Muscle of leg (tissue), 11 donors: ENCODE results near the gene SMAD6. TPM values are rescaled to one million over a fixed set of nuclear protein-coding genes. Genes with fewer than 3 reads are reported as not detected.

Experiments used
- DNase-seq: peaks from one replicate; pipeline ENCODE4 v3.0.0; 2013
- H3K27ac ChIP-seq: one replicate; pipeline ENCODE4 v1.5.1; 2013; ENCODE audit warnings: mild to moderate bottlenecking, low read length, control low read depth
- H3K27me3 ChIP-seq: one replicate; pipeline ENCODE4 v1.6.1; 2013; ENCODE audit warnings: low read length; ENCODE audit not compliant: control insufficient read depth, insufficient read depth
- H3K36me3 ChIP-seq: one replicate; pipeline ENCODE4 v1.6.1; 2013; ENCODE audit warnings: low read length; ENCODE audit not compliant: control insufficient read depth, insufficient read depth
- H3K4me1 ChIP-seq: one replicate; pipeline ENCODE4 v1.6.1; 2013; ENCODE audit warnings: low read length; ENCODE audit not compliant: control insufficient read depth, insufficient read depth
- H3K4me3 ChIP-seq: one replicate; pipeline ENCODE4 v1.5.1; 2013; ENCODE audit warnings: low read length, control low read depth
- H3K9me3 ChIP-seq: replicated peaks from 2 replicates; pipeline ENCODE4 v1.6.1; 2013; ENCODE audit warnings: low read depth, low read length; ENCODE audit not compliant: control insufficient read depth
- WGBS: methylation state at CpG from one replicate; pipeline ENCODE4 v1.1.5; 2013; ENCODE audit warnings: missing lambda C conversion rate; ENCODE audit not compliant: insufficient coverage; 5-methylcytosine and 5-hydroxymethylcytosine counted together
- polyA plus RNA-seq, 8 donors: library from polyadenylated mRNA; unstranded; fragments of 120-200 nt; gene quantifications; one replicate each; pipeline versions ENCODE4 v1.2.1 to v1.2.3, GENCODE V29; 2013; ENCODE audit warnings: inconsistent platforms in 1 of 8, low replicate concordance in 1 of 8; ENCODE audit not compliant: insufficient read length in 8 of 8, insufficient read depth in 1 of 8
- total RNA-seq: library from RNA; stranded (reverse); fragments of 120-200 nt; gene quantifications from one replicate; pipeline ENCODE4 v1.2.4, GENCODE V29; 2013

Gene SMAD6
- total and polyA plus RNA-seq, 9 donors = 2.3 to 8.3 (median 5.4) TPM

DNA sequence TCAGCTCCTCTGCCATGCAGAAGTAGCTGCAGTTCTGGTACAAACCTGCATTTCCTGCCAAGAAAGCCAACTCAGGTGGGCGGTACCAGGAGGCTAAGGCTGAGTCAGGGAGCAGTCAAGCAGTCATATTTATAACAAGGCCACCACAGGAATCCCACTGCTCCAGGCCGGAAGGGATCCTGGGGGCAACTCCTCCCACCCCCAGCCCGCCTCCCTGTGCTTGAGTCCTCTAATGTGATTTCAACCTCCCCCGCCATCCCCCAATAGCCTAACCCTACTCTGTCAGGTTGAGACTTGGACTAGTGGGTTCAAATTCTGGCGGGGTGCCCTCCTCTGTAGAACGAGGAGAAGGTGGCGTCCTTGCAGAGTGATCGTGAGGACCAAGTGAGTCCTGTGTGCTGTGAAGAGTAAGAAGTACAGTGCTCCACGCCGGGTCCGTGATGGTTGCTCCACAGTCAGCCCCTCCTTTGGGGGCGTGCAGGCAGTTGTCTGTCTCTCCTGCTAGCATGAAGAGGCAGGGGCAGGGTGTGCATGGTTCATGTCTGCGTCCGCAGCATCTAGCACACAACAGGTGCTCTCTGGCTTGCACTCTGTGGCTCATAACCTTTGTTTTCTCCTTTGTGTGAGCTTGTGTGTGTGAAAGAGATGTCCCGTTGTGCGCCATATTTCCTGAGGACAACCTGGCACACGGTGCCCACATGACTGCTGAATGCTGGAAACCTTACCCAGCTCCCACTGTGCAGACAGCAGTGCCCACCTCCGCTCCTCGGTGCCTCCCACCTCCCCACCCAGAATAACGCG, 78.3 kb downstream of the SMAD6 start:
- DNase-seq = no peak
- no peaks in the 10 kb centered on the region for H3K36me3 ChIP-seq
- H3K4me3 ChIP-seq = no peak overlapping the region
- H3K4me1 ChIP-seq = peaks cover 6% of the 10 kb centered on the region
- no peaks in the 10 kb centered on the region for H3K27me3 ChIP-seq
- H3K27ac ChIP-seq = no peak overlapping the region
- WGBS = 85% methylated on average over 12 of the region's 21 CpGs
- H3K9me3 ChIP-seq = no peaks in the 10 kb centered on the region

DNA sequence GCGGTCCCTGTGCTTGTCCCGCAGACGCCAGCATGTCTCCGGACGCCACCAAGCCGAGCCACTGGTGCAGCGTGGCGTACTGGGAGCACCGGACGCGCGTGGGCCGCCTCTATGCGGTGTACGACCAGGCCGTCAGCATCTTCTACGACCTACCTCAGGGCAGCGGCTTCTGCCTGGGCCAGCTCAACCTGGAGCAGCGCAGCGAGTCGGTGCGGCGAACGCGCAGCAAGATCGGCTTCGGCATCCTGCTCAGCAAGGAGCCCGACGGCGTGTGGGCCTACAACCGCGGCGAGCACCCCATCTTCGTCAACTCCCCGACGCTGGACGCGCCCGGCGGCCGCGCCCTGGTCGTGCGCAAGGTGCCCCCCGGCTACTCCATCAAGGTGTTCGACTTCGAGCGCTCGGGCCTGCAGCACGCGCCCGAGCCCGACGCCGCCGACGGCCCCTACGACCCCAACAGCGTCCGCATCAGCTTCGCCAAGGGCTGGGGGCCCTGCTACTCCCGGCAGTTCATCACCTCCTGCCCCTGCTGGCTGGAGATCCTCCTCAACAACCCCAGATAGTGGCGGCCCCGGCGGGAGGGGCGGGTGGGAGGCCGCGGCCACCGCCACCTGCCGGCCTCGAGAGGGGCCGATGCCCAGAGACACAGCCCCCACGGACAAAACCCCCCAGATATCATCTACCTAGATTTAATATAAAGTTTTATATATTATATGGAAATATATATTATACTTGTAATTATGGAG, 79.1 kb downstream of the SMAD6 start:
- DNase-seq = no peak
- Histone ChIP-seq H3K9me3 (no peaks in the 10 kb centered on the region), H3K27ac (no peak overlapping the region), H3K4me3 (no peak overlapping the region), H3K27me3 (no peaks in the 10 kb centered on the region), H3K36me3 (no peaks in the 10 kb centered on the region), H3K4me1 (peaks cover 3% of the 10 kb centered on the region)
- 94% methylated on average over 62 of the region's 73 CpGs for WGBS

DNA sequence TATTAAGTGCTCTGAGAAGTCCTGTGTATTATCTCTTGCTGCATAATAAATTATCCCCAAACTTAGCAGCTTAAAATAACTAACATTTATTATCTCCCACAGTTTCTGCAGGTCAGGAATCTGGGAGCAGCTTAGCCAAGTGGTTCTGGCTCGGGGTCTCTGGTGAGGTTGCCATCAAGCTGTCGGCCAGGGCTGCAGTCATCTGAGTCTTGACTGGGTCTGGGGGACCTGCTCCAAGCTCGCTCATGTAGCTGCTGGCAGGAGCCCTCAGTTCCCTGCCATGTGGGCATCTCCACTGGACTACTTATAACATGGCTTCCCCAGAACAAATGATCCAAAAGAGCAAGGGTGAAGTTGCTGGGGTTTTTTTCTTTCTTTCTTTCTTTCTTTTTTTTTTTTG, 80.7 kb downstream of the SMAD6 start:
- 80% methylated on average over 2 of the region's 3 CpGs for WGBS

GRCh38 chr15:66783314-66783713, 81.3 kb downstream of the SMAD6 start:
- no peak for DNase-seq
- Histone ChIP-seq H3K36me3 (no peaks in the 10 kb centered on the region), H3K9me3 (no peaks in the 10 kb centered on the region), H3K27me3 (no peaks in the 10 kb centered on the region), H3K4me3 (no peak overlapping the region), H3K4me1 (peaks cover 3% of the 10 kb centered on the region), H3K27ac (no peak overlapping the region)
- WGBS = 100% methylated on average over 1 of the region's 5 CpGs

More for the DNA sequence above, 80.7 kb downstream of the SMAD6 start:
- Histone ChIP-seq H3K27ac (no peak overlapping the region), H3K9me3 (no peaks in the 10 kb centered on the region), H3K4me3 (no peak overlapping the region), H3K36me3 (no peaks in the 10 kb centered on the region), H3K27me3 (no peaks in the 10 kb centered on the region), H3K4me1 (peaks cover 3% of the 10 kb centered on the region)
- DNase-seq = no peak

GRCh38 chr15:66783725-66784124, 81.7 kb downstream of the SMAD6 start:
- 87% methylated on average over 6 of the region's 7 CpGs for WGBS
- Histone ChIP-seq H3K9me3 (no peaks in the 10 kb centered on the region), H3K27ac (no peak overlapping the region), H3K4me1 (peaks cover 3% of the 10 kb centered on the region), H3K27me3 (no peaks in the 10 kb centered on the region), H3K36me3 (no peaks in the 10 kb centered on the region), H3K4me3 (no peak overlapping the region)
- no peak for DNase-seq

DNA sequence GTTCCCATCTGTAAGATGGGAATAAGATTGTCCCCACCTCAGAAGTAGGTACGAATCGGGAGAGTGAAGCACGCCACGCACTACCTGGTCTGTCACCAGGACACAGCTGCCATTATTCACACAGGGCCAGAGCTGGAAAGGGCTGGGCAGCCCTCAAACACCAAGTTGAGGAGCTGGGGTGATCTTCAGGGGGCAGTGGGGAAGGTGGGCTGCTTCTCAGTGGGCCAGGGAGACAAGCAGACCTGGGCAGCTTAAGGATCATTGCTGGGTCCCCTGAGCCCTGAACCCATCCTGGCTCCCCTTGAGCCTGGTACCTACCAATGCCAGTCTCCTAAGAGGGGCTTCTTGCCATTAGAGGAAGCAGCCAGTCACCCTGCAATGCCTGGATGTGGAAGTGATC, 82.1 kb downstream of the SMAD6 start:
- H3K4me3 ChIP-seq = no peak overlapping the region
- H3K9me3 ChIP-seq = no peaks in the 10 kb centered on the region
- DNase-seq = no peak
- H3K36me3 ChIP-seq = no peaks in the 10 kb centered on the region
- H3K27ac ChIP-seq = no peak overlapping the region
- peaks cover 3% of the 10 kb centered on the region for H3K4me1 ChIP-seq
- 90% methylated on average over 2 of the region's 4 CpGs for WGBS
- H3K27me3 ChIP-seq = no peaks in the 10 kb centered on the region

GRCh38 chr15:66785637-66786036, 83.6 kb downstream of the SMAD6 start:
- Histone ChIP-seq H3K36me3 (no peaks in the 10 kb centered on the region), H3K27ac (no peak overlapping the region), H3K4me1 (peaks cover 3% of the 10 kb centered on the region), H3K4me3 (no peak overlapping the region), H3K27me3 (no peaks in the 10 kb centered on the region), H3K9me3 (no peaks in the 10 kb centered on the region)
- WGBS = 75% methylated on average over 4 of the region's 5 CpGs
- no peak for DNase-seq

GRCh38 chr15:66786222-66786621, 84.2 kb downstream of the SMAD6 start:
- no peak overlapping the region for H3K4me3 ChIP-seq
- H3K36me3 ChIP-seq = no peaks in the 10 kb centered on the region
- H3K4me1 ChIP-seq = peaks cover 3% of the 10 kb centered on the region
- no peaks in the 10 kb centered on the region for H3K9me3 ChIP-seq
- 20% methylated on average over 1 of the region's 4 CpGs for WGBS
- no peak overlapping the region for H3K27ac ChIP-seq
- no peaks in the 10 kb centered on the region for H3K27me3 ChIP-seq
- no peak for DNase-seq

- Histone ChIP-seq H3K36me3 (no peaks in the 10 kb centered on the region), H3K27me3 (no peaks in the 10 kb centered on the region), H3K9me3 (no peaks in the 10 kb centered on the region), H3K27ac (no peak overlapping the region), H3K4me3 (no peak overlapping the region), H3K4me1 (peaks cover 3% of the 10 kb centered on the region)
- DNase-seq = no peak
- 71% methylated on average over 4 of the region's 8 CpGs for WGBS
Observed at GRCh38 chr15:66786708-66787488, 84.9 kb downstream of the SMAD6 start.

DNA sequence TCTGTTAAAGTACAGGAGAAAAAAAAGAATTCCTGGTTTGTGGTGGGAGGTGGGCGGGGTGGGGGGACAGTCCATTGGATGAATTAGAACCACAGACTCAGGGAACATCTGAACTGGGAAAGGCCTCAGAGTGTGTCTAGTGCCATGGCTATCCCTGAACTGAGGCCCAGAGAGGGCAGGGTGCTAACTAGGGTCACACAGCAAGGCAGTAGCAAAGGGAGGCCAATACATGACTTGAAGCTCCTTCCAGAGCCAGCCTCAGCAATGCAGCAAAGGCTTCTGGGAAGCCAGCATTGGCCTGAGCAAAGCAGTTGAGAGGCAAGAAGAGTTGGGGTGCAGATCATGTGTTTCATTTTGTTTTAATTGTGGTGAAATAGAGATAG, 85.4 kb downstream of the SMAD6 start:
- Histone ChIP-seq H3K36me3 (no peaks in the 10 kb centered on the region), H3K27me3 (no peaks in the 10 kb centered on the region), H3K9me3 (no peaks in the 10 kb centered on the region), H3K4me1 (no peaks in the 10 kb centered on the region), H3K27ac (no peak overlapping the region), H3K4me3 (no peak overlapping the region)
- WGBS = 85% methylated on average over 1 of the region's 1 CpG
- no peak for DNase-seq
